ENCODE data around the gene PICALM.
"Not testable (repeated sequence)": the region's sequence is repeated elsewhere in the genome, so short reads cannot be mapped to it uniquely, and the experiment has no call there.

The PICALM gene

DNA sequence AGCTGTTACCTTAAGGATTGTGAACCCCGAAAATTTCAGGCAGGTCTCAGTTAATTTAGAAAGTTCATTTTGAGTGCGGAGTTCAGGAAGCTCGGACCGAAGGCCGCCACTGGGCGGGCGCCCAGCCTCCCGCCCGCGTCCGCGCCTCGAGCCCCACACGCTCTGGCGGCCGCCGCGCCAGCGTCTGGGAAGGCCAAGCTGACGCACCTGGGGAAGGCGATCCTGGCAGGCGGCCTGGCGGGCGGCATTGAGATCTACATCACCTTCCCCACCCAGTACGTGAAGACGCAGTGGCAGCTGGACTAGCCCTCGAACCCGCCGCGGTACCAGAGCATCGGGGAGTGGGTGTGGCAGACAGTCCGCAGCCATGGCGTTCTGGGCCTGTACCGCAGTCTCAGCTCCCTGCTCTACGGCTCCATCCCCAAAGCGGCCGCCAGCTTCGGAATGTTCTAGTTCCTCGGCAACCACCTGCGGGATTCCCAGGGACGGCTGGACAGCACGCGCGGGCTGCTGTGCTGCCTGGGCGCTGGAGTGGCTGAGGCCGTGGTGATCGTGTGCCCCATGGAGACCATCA is 134.2 kb downstream of the PICALM start:
- no peak for DNase-seq

DNA sequence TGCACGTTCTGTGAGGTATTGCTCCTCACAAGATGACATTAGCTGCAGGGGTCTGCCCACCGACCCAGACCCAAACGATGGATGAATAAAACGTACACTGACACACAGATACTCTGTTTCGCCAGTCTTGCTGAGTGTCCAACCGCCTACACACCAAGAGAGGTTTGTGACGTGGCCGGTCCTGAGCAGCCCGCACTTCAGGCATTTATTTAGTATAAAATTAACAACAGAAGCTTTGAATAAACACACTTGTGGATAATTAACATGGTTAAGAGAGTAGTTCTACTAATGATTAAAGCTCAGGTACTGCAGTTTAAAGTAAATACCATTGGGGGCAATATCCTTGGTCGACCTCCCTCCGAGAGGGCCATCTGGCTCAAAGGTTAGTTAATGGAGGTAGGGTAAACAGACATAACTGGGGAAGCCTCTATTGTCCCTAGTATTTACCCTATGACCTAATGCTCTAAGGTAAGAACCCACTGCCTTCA is 138.0 kb downstream of the PICALM start:
- no peak for DNase-seq

DNA sequence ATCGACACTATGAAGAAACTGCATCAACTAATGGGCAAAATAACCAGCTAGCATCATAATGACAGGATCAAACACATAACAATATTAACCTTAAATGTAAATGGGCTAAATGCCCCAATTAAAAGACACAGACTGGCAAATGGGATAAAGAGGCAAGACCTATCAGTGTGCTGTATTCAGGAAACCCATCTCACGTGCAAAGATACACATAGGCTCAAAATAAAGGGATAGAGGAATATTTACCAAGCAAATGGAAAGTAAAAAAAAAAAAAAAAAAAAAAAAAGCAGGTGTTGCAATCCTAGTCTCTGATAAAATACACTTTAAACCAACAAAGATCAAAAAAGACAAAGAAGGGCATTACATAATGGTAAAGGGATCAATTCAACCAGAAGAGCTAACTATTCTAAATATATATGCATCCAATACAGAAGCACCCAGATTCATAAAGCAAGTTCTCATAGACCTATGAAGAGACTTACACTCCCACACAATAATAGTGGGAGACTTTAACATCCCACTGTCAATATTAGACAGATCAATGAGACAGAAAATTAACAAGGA is 142.2 kb downstream of the PICALM start:
- DNase-seq: not testable (repeated sequence)

DNA sequence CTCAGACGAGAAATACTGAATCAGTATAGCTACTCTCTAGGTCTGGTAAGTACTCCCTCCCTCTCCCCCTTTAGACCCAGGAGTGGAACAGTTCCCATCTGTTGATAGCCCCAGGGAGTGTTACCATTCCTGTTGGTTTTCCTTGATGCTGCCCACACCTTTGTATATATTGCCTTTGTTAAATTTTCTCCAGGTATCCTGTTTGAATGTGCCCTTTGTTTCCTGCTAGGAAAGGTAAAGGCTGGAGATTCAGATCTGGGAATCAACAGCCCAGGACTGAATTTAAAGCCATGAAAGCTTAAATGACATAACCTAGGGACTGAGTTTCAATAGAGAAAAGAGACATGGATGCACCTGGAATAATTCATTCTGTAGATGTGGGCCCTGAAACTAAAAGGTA is 145.4 kb downstream of the PICALM start:
- DNase-seq: no peak

DNA sequence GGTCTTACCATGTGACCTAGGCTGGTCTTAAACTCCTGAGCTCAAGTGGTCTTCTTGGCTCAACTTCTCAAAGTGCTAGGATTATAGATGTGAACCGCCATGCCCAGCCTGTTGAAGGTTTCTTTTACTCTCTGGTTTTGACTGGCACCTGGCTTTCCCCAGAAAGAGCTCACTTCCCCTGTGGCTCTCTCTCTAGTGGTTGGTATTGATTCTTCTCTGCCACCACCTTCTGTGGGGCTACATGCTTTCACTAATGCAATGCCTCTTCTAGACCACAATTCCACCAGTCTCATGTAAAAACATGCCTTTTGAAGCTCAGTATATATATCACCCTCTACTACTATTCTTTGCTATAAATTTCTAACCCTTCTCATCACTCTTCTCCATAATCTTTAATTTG is 146.5 kb downstream of the PICALM start:
- DNase-seq: no peak

DNA sequence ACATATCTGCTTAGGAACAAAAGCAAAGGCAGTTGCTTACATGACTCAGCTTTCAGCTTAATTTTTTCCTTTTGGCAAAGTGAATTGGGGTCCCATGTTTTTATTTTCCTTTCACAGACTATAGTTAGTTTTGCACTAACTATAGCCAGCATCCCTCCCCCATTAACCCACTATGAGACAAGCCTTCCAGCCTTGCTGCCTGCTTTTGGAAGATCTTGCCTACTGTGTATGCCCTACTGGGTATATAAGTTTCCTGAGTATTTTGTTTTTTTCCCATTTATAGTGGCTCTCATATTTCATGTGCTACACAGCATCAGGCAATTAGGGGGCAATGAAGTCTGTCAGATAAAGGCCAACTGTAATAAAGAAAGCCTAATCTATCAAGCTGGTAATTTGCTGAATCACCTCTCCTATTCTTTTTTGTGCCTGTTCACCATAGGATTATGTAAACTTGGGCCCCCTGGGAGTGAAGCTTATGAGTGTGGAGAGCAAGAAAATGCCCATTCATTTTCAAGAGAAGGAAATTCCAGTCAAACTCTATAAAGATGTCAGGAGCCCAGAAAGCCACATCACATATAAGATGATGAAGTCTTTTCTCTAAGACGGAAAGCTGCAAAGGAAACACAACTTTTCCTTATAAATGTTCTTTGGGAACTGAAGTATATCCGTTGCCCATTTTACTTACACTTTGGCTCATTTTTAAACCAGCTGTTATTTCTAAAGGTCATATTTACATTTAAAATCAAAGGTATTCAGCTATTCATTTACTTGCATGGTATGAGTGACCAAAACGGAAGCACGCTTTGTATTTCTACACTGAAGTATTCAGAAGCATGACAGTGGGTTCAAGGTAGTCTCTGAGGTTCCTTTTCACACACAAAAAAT is 149.7 kb downstream of the PICALM start:
- no peak for DNase-seq

DNA sequence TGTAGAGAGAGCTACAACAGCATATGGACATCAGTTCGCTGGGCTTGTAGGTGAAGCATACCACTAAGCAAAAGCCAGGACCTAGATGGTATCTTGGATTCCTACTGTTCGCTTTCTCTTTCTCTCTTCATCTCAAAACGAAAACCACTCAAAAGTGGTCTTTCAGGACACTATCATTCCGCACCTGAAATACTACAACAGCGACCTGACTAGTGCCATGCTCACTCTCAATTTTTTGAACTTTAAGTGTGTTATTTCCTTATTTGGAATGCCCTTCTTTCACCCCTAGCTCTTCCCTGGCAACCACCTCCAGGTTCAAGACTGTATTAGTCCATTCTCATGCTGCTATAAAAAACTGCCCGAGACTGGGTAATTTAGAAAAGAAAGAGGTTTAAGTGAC is 154.5 kb downstream of the PICALM start:
- DNase-seq: no peak

DNA sequence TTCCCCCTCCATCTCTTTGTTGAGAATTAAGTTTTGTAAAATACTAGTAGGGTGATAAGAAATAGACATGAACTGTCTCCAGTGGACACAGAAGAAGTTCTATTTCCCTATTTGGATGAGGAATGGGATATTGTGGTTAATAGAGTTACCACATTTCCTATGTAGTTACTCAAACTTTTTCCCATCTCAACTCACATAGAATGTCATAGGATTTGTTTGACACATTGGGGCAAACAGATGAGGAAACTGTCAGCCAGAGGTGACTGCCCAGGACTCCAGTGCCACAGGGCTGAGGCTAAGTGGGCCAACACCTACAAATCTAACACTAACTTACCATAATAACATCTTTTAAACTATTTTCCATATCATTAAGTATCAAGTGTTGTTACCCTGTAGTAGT is 155.4 kb downstream of the PICALM start:
- DNase-seq: no peak

DNA sequence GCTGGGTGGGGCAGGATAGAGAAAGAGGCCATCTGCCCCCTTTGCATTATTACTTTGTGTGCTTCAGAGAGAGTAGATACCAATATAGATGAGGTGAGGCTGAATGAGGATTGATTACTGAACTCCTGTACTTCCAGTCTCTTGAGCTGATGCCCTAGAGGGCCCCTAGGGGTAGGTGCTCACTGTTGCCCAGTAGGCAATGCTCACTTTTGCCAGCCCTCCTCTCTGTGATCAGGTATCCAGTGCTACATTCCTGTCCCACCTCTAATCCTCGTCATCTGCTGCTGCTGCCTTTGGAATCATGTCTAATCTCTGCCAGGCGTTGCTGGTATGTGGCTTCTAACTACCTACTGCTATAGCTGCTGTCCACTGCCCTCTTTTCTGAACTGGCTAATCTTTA is 156.5 kb downstream of the PICALM start:
- DNase-seq: no peak
